DMS153 (cell line): ENCODE data around the gene IGF2BP3.

Experiments used
- DNase-seq: peaks from one replicate; lab custom pipeline; 2025; lab: John Stamatoyannopoulos, UW

The IGF2BP3 gene

DNA sequence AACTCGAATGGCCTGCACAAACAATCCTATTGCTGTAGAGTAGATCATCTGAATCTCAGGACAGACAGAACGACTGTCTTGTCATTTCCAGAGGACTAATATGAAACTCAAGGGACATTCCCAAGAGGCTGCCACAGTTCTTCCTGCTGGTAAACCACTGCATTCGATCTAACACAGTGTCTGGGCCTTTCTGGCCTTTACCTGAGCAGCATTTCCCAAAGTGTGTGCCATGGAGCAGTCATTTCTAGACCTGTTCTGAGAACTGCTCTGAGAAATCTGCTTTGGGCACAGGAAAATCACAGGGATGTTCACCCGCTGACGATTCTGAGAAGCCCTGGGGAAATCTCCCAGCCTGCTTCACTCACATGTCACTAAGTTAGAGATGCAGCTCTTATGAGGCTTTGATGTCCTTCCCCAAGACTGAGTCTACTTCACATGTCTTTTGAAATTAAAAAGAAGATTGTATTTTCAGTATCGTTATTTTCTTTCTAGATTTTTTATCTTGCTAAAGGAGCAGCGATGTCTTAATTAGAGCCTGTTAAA lies 205.3 kb downstream of the IGF2BP3 start:
- no peak for DNase-seq

GRCh38 chr7:23261843-23262452 lies 208.3 kb downstream of the IGF2BP3 start:
- peak; percentile 26 for DNase-seq

GRCh38 chr7:23260371-23260770 lies 209.9 kb downstream of the IGF2BP3 start:
- peak; percentile 31 for DNase-seq
